ENCODE data around the gene SETDB2. TPM values are rescaled to one million over a fixed set of nuclear protein-coding genes. Genes with fewer than 3 reads are reported as not detected.

SETDB2 gene
- total and polyA plus RNA-seq, 4 experiments from 2014 or later: 11.0 to 28.2 (median 21.6) TPM

GRCh38 chr13:49404703-49405020 lies 39.4 kb upstream of the SETDB2 start:
- Histone ChIP-seq H3K4me1 (ENCODE audit: insufficient read depth, low read length) (no peaks in the 10 kb centered on the region), H3K27me3 (ENCODE audit: insufficient read depth, low read length) (no peaks in the 10 kb centered on the region), H3K4me3 (ENCODE audit: low read length in 2 of 2) (no peak overlapping the region), H3K9me3 (ENCODE audit: control insufficient read depth in 1 of 2, low read length in 2 of 2) (peaks cover 3% of the 10 kb centered on the region in 2 donors), H3K36me3 (ENCODE audit: insufficient read depth, low read length) (no peaks in the 10 kb centered on the region), H3K27ac (ENCODE audit: low read depth, low read length) (no peak overlapping the region)
- H3K36me3 Mint-ChIP-seq: peaks cover 18 to 41% of the 10 kb centered on the region in 2 donors
- CTCF ChIA-PET (ENCODE audit: partially characterized antibody): no interaction called here
- no peak overlapping the region for H3K27ac Mint-ChIP-seq
- intact Hi-C loops (cut with micrococcal nuclease): no loop called here
- POLR2A ChIA-PET (ENCODE audit: partially characterized antibody): no interaction called here
- H3K4me3 Mint-ChIP-seq: no peak overlapping the region
- no peak for DNase-seq
- no peaks in the 10 kb centered on the region for H3K27me3 Mint-ChIP-seq
- peaks cover 3 to 28% (median 25%) of the 10 kb centered on the region in 8 donors for H3K9me3 Mint-ChIP-seq
- no peaks in the 10 kb centered on the region for H3K4me1 Mint-ChIP-seq

GRCh38 chr13:49407068-49407467 lies 37.0 kb upstream of the SETDB2 start:
- Histone ChIP-seq H3K4me1 (ENCODE audit: insufficient read depth, low read length) (no peaks in the 10 kb centered on the region), H3K27ac (ENCODE audit: low read depth, low read length) (no peak overlapping the region), H3K9me3 (ENCODE audit: control insufficient read depth in 1 of 2, low read length in 2 of 2) (peaks cover 3% of the 10 kb centered on the region in 2 donors), H3K27me3 (ENCODE audit: insufficient read depth, low read length) (no peaks in the 10 kb centered on the region), H3K4me3 (ENCODE audit: low read length in 2 of 2) (no peak overlapping the region), H3K36me3 (ENCODE audit: insufficient read depth, low read length) (no peaks in the 10 kb centered on the region)
- H3K4me3 Mint-ChIP-seq: no peak overlapping the region
- no peak for DNase-seq
- H3K36me3 Mint-ChIP-seq: peaks cover 18 to 37% of the 10 kb centered on the region in 2 donors
- no peak overlapping the region for H3K27ac Mint-ChIP-seq
- intact Hi-C loops (cut with micrococcal nuclease): no loop called here
- peaks cover 3 to 28% (median 25%) of the 10 kb centered on the region in 8 donors for H3K9me3 Mint-ChIP-seq
- ChIA-PET POLR2A (ENCODE audit: partially characterized antibody) (no interaction called here), CTCF (ENCODE audit: partially characterized antibody) (no interaction called here)
- no peaks in the 10 kb centered on the region for H3K4me1 Mint-ChIP-seq
- no peaks in the 10 kb centered on the region for H3K27me3 Mint-ChIP-seq

DNA sequence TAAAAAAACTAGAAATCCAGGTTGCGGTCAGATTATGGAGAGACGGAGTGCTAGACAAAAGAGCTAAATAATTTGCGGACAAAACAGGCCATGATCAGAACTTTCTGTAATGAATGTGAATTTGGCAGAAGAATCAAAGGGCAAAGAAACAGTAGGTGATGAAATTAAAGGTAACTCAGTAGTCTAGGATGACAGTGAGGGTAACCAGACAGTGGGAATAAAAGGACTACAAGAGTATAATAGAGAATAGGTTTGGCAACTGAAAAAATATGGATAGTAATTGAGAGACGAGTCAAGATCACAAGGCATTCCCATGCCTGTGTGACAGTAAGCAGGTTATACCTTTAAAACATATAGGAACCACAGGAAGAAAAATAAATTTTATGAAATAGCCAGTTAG lies 36.1 kb upstream of the SETDB2 start:
- H3K9me3 Mint-ChIP-seq: peaks cover 3 to 28% (median 25%) of the 10 kb centered on the region in 8 donors
- intact Hi-C loops (cut with micrococcal nuclease): no loop called here
- CTCF ChIA-PET (ENCODE audit: partially characterized antibody): no interaction called here

GRCh38 chr13:49409008-49409407 lies 35.1 kb upstream of the SETDB2 start:
- Histone ChIP-seq H3K4me1 (ENCODE audit: insufficient read depth, low read length) (no peaks in the 10 kb centered on the region), H3K36me3 (ENCODE audit: insufficient read depth, low read length) (no peaks in the 10 kb centered on the region), H3K27ac (ENCODE audit: low read depth, low read length) (no peak overlapping the region), H3K4me3 (ENCODE audit: low read length in 2 of 2) (no peak overlapping the region), H3K27me3 (ENCODE audit: insufficient read depth, low read length) (no peaks in the 10 kb centered on the region), H3K9me3 (ENCODE audit: control insufficient read depth in 1 of 2, low read length in 2 of 2) (peaks cover 2 to 3% of the 10 kb centered on the region in 2 donors)
- Mint-ChIP-seq H3K4me1 (no peaks in the 10 kb centered on the region), H3K4me3 (no peak overlapping the region), H3K27me3 (no peaks in the 10 kb centered on the region), H3K36me3 (peaks cover 14 to 36% of the 10 kb centered on the region in 2 donors), H3K27ac (peak overlapping the region in 1 of 7 donors; percentile 44), H3K9me3 (peaks cover 3 to 22% (median 20%) of the 10 kb centered on the region in 8 donors)
- ChIA-PET CTCF (ENCODE audit: partially characterized antibody) (no interaction called here), POLR2A (ENCODE audit: partially characterized antibody) (no interaction called here)
- intact Hi-C loops (cut with micrococcal nuclease): no loop called here
- DNase-seq: no peak

More for the DNA sequence above, 36.1 kb upstream of the SETDB2 start:
- H3K4me3 ChIP-seq (ENCODE audit: low read length in 2 of 2): no peak overlapping the region
- no peak overlapping the region for H3K27ac ChIP-seq (ENCODE audit: low read depth, low read length)
- H3K27ac Mint-ChIP-seq: no peak overlapping the region
- peaks cover 18 to 42% of the 10 kb centered on the region in 2 donors for H3K36me3 Mint-ChIP-seq
- H3K27me3 Mint-ChIP-seq: no peaks in the 10 kb centered on the region
- no peaks in the 10 kb centered on the region for H3K4me1 ChIP-seq (ENCODE audit: insufficient read depth, low read length)
- no peak for DNase-seq
- POLR2A ChIA-PET (ENCODE audit: partially characterized antibody): no interaction called here
- H3K9me3 ChIP-seq (ENCODE audit: control insufficient read depth in 1 of 2, low read length in 2 of 2): peaks cover 3% of the 10 kb centered on the region in 2 donors
- H3K27me3 ChIP-seq (ENCODE audit: insufficient read depth, low read length): no peaks in the 10 kb centered on the region
- no peak overlapping the region for H3K4me3 Mint-ChIP-seq
- no peaks in the 10 kb centered on the region for H3K36me3 ChIP-seq (ENCODE audit: insufficient read depth, low read length)
- no peaks in the 10 kb centered on the region for H3K4me1 Mint-ChIP-seq

DNA sequence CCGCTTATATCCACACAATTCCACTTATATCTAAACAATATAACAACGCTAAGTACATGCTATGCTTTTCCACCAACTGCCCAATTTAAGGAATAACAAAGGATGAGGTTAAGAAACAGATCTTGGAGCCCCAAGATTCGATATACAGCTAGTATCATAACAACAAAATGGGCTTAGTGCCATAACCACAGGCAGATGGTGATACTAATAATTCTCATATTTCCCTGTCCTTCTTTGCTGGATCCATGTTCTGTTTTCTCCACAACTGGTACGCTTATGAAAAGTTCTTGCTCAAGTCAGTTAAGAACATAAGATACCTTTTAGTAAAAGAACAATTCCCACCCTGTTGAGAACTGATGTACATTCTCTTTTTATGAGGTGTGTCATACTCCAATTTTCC lies 34.1 kb upstream of the SETDB2 start:
- Mint-ChIP-seq H3K9me3 (peaks cover under 1 to 12% (median 10%) of the 10 kb centered on the region in 8 donors), H3K27ac (no peak overlapping the region), H3K4me3 (no peak overlapping the region), H3K27me3 (no peaks in the 10 kb centered on the region), H3K36me3 (peaks cover 5 to 26% of the 10 kb centered on the region in 2 donors), H3K4me1 (no peaks in the 10 kb centered on the region)
- Histone ChIP-seq H3K27me3 (ENCODE audit: insufficient read depth, low read length) (no peaks in the 10 kb centered on the region), H3K36me3 (ENCODE audit: insufficient read depth, low read length) (no peaks in the 10 kb centered on the region), H3K4me1 (ENCODE audit: insufficient read depth, low read length) (no peaks in the 10 kb centered on the region), H3K4me3 (ENCODE audit: low read length in 2 of 2) (no peak overlapping the region), H3K27ac (ENCODE audit: low read depth, low read length) (no peak overlapping the region), H3K9me3 (ENCODE audit: control insufficient read depth in 1 of 2, low read length in 2 of 2) (no peaks in the 10 kb centered on the region)
- intact Hi-C loops (cut with micrococcal nuclease): no loop called here
- no peak for DNase-seq
- POLR2A ChIA-PET (ENCODE audit: partially characterized antibody): no interaction called here
- CTCF ChIA-PET (ENCODE audit: partially characterized antibody): no interaction called here

DNA sequence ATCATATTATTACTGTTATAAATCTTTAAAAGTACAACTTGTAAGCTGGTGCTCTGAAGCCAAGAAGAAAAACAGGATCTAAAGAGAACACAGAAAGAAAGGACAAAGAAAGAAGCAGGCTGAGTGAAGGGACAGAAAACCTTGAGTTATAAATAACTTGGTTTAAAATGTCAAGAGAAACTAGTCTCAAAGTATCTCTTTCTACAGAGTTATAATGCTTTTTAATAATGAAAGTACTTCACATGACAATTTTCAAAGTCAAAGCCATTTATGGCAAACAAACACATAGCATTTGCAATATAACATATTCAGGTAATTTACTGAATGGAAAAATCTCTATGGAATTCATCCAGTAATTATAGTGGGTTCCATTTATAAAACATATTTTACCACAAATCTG lies 33.6 kb upstream of the SETDB2 start:
- ChIA-PET POLR2A (ENCODE audit: partially characterized antibody) (no interaction called here), CTCF (ENCODE audit: partially characterized antibody) (no interaction called here)
- H3K4me3 ChIP-seq (ENCODE audit: low read length in 2 of 2): no peak overlapping the region
- no peak overlapping the region for H3K27ac ChIP-seq (ENCODE audit: low read depth, low read length)
- H3K9me3 Mint-ChIP-seq: peaks cover 0 to 7% (median 5%) of the 10 kb centered on the region in 8 donors
- H3K4me1 Mint-ChIP-seq: no peaks in the 10 kb centered on the region
- no peak overlapping the region for H3K27ac Mint-ChIP-seq
- no peaks in the 10 kb centered on the region for H3K27me3 ChIP-seq (ENCODE audit: insufficient read depth, low read length)
- H3K27me3 Mint-ChIP-seq: no peaks in the 10 kb centered on the region
- no peak overlapping the region for H3K4me3 Mint-ChIP-seq
- no peaks in the 10 kb centered on the region for H3K9me3 ChIP-seq (ENCODE audit: control insufficient read depth in 1 of 2, low read length in 2 of 2)
- no peaks in the 10 kb centered on the region for H3K36me3 ChIP-seq (ENCODE audit: insufficient read depth, low read length)
- no peaks in the 10 kb centered on the region for H3K4me1 ChIP-seq (ENCODE audit: insufficient read depth, low read length)
- H3K36me3 Mint-ChIP-seq: peaks cover under 1 to 21% of the 10 kb centered on the region in 2 donors
- no peak for DNase-seq
- intact Hi-C loops (cut with micrococcal nuclease): no loop called here

- H3K9me3 Mint-ChIP-seq: peaks cover 0 to 2% (median 0%) of the 10 kb centered on the region in 8 donors
- CTCF ChIA-PET (ENCODE audit: partially characterized antibody): no interaction called here
- no peak overlapping the region for H3K27ac ChIP-seq (ENCODE audit: low read depth, low read length)
Observed at GRCh38 chr13:49411353-49411752, 32.7 kb upstream of the SETDB2 start.

GRCh38 chr13:49412749-49413148 lies 31.3 kb upstream of the SETDB2 start:
- intact Hi-C loops (cut with micrococcal nuclease): no loop called here
- POLR2A ChIA-PET (ENCODE audit: partially characterized antibody): no interaction called here
- DNase-seq: no peak
- H3K9me3 ChIP-seq (ENCODE audit: control insufficient read depth in 1 of 2, low read length in 2 of 2): no peaks in the 10 kb centered on the region
- CTCF ChIA-PET (ENCODE audit: partially characterized antibody): no interaction called here
- H3K4me1 ChIP-seq (ENCODE audit: insufficient read depth, low read length): no peaks in the 10 kb centered on the region
- H3K36me3 ChIP-seq (ENCODE audit: insufficient read depth, low read length): no peaks in the 10 kb centered on the region
- H3K27me3 Mint-ChIP-seq: no peaks in the 10 kb centered on the region
- H3K27ac Mint-ChIP-seq: no peak overlapping the region
- H3K27me3 ChIP-seq (ENCODE audit: insufficient read depth, low read length): no peaks in the 10 kb centered on the region
- peaks cover 0 to 11% of the 10 kb centered on the region in 2 donors for H3K36me3 Mint-ChIP-seq
- no peak overlapping the region for H3K4me3 Mint-ChIP-seq
- H3K4me1 Mint-ChIP-seq: no peaks in the 10 kb centered on the region
- H3K27ac ChIP-seq (ENCODE audit: low read depth, low read length): no peak overlapping the region
- H3K9me3 Mint-ChIP-seq: no peaks in the 10 kb centered on the region
- H3K4me3 ChIP-seq (ENCODE audit: low read length in 2 of 2): no peak overlapping the region

More at GRCh38 chr13:49411353-49411752, 32.7 kb upstream of the SETDB2 start:
- Histone ChIP-seq H3K4me1 (ENCODE audit: insufficient read depth, low read length) (no peaks in the 10 kb centered on the region), H3K4me3 (ENCODE audit: low read length in 2 of 2) (no peak overlapping the region), H3K27me3 (ENCODE audit: insufficient read depth, low read length) (no peaks in the 10 kb centered on the region), H3K9me3 (ENCODE audit: control insufficient read depth in 1 of 2, low read length in 2 of 2) (no peaks in the 10 kb centered on the region), H3K36me3 (ENCODE audit: insufficient read depth, low read length) (no peaks in the 10 kb centered on the region)
- intact Hi-C loops (cut with micrococcal nuclease): no loop called here
- POLR2A ChIA-PET (ENCODE audit: partially characterized antibody): no interaction called here
- H3K36me3 Mint-ChIP-seq: peaks cover 0 to 18% of the 10 kb centered on the region in 2 donors
- H3K4me3 Mint-ChIP-seq: no peak overlapping the region
- no peaks in the 10 kb centered on the region for H3K4me1 Mint-ChIP-seq
- H3K27ac Mint-ChIP-seq: no peak overlapping the region
- no peaks in the 10 kb centered on the region for H3K27me3 Mint-ChIP-seq
- DNase-seq: no peak

Measured in CD4-positive, alpha-beta memory T cell (primary cell).